M059J (cell line): ENCODE measurements around the gene SLC5A2. TPM values are rescaled to one million over a fixed set of nuclear protein-coding genes. Genes with fewer than 3 reads are reported as not detected.
"Not testable (repeated sequence)": the region's sequence is repeated elsewhere in the genome, so short reads cannot be mapped to it uniquely, and the experiment has no call there.

Experiments used
- DNase-seq: peaks from one replicate; pipeline ENCODE4 v3.0.0-alpha.2; 2012; ENCODE audit warnings: low read depth
- total RNA-seq: library from RNA; depleted of rRNA; stranded (reverse); fragments of >200 nt; shearing (Covaris generic); gene quantifications from 2 replicates; pipeline ENCODE4 v1.2.3, GENCODE V29; 2014; rRNA removed

SLC5A2 gene
- total RNA-seq, 1 experiment from 2014 or later, result 0.10 TPM

GRCh38 chr16:31528523-31529107 lies 45.7 kb downstream of the SLC5A2 start:
- DNase-seq, result no peak

- DNase-seq, result peak; percentile 27
Observed at GRCh38 chr16:31529108-31529936, 46.4 kb downstream of the SLC5A2 start.

- no peak for DNase-seq
Observed at GRCh38 chr16:31529937-31530312, 47.0 kb downstream of the SLC5A2 start.

- no peak for DNase-seq
Observed at GRCh38 chr16:31530405-31530804, 47.5 kb downstream of the SLC5A2 start.

GRCh38 chr16:31531096-31531495 lies 48.2 kb downstream of the SLC5A2 start:
- no peak for DNase-seq

GRCh38 chr16:31532120-31532519 lies 49.2 kb downstream of the SLC5A2 start:
- DNase-seq, result no peak

- DNase-seq, result no peak
Observed at GRCh38 chr16:31532896-31533295, 50.0 kb downstream of the SLC5A2 start.

- DNase-seq, result no peak
Observed at GRCh38 chr16:31535737-31536136, 52.8 kb downstream of the SLC5A2 start.

GRCh38 chr16:31536804-31537361 lies 54.0 kb downstream of the SLC5A2 start:
- DNase-seq, result no peak

- DNase-seq, result no peak
Observed at GRCh38 chr16:31537362-31538242, 54.7 kb downstream of the SLC5A2 start.

- not testable (repeated sequence) for DNase-seq
Observed at GRCh38 chr16:31538243-31538598, 55.3 kb downstream of the SLC5A2 start.

- DNase-seq, result not testable (repeated sequence)
Observed at GRCh38 chr16:31539762-31540161, 56.8 kb downstream of the SLC5A2 start.

Other genes starting within 250 kb of the SLC5A2 start
- not detected in 2 replicates for gene ITGAM, start 223.1 kb upstream of the SLC5A2 start, total RNA-seq
- gene ITGAX, start 127.9 kb upstream of the SLC5A2 start, total RNA-seq, result 1.1 and 2.8 TPM in 2 replicates
- gene ITGAD, start 89.8 kb upstream of the SLC5A2 start, total RNA-seq, result 0.05 TPM in 1 of 2 replicates, not detected in the other
- gene COX6A2, start 54.8 kb upstream of the SLC5A2 start, total RNA-seq, result not detected in 2 replicates
- gene ZNF843, start 40.3 kb upstream of the SLC5A2 start, total RNA-seq, result 0.25 TPM in 1 of 2 replicates, not detected in the other
- gene ARMC5, start 23.6 kb upstream of the SLC5A2 start, total RNA-seq, result 8.6 and 17.7 TPM in 2 replicates
- 32.8 and 37.5 TPM in 2 replicates for gene TGFB1I1, start 11.0 kb upstream of the SLC5A2 start, total RNA-seq
- 29.7 and 47.8 TPM in 2 replicates for gene RUSF1, start 25.3 kb downstream of the SLC5A2 start, total RNA-seq
- gene AHSP, start 44.8 kb downstream of the SLC5A2 start, total RNA-seq, result not detected in 2 replicates